NCI-H1930 (cell line): ENCODE measurements around the gene FKBP1A.
"Not testable (repeated sequence)": the region's sequence is repeated elsewhere in the genome, so short reads cannot be mapped to it uniquely, and the experiment has no call there.

Experiments
- DNase-seq, 2 experiments: peaks; one replicate each; lab custom pipeline; 2025; lab: John Stamatoyannopoulos, UW

Gene FKBP1A

GRCh38 chr20:1363522-1363921 is 29.3 kb downstream of the FKBP1A start:
- DNase-seq, result no peak

- DNase-seq, result no peak
Observed at GRCh38 chr20:1362484-1362883, 30.4 kb downstream of the FKBP1A start.

DNA sequence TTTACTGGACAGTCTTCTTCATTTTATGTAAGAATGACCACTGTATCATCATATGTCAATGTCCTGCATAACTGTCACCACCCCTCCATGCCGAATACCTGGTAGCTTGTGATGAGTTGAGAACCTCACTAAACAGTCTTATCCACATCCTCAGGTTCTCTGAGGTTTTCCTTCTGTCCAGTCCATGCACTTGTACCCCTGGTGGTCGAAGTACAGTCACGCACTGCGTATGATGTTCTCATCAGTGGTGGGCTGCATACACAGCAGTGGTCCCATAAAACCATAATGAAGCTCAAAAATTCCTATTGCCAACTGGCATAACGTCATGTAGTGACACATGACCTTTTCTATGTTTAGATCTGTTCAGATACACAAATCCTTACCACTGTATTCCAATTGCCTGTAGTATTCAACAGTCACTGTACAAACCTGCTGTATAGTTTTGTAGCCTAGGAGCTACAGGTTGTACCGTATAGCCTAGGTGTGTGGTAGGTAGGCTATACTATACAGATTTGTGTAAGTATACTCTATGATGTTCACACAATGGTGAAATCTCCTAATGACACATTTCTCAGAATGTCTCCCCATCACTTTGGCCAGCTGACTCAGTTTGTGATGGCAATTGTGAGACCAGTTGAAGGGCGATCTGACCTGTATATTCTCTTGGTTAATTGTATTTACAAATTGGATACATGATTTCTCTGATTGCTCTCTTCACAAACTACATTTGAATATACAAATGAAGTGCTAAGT is 32.6 kb downstream of the FKBP1A start:
- no peak for DNase-seq

DNA sequence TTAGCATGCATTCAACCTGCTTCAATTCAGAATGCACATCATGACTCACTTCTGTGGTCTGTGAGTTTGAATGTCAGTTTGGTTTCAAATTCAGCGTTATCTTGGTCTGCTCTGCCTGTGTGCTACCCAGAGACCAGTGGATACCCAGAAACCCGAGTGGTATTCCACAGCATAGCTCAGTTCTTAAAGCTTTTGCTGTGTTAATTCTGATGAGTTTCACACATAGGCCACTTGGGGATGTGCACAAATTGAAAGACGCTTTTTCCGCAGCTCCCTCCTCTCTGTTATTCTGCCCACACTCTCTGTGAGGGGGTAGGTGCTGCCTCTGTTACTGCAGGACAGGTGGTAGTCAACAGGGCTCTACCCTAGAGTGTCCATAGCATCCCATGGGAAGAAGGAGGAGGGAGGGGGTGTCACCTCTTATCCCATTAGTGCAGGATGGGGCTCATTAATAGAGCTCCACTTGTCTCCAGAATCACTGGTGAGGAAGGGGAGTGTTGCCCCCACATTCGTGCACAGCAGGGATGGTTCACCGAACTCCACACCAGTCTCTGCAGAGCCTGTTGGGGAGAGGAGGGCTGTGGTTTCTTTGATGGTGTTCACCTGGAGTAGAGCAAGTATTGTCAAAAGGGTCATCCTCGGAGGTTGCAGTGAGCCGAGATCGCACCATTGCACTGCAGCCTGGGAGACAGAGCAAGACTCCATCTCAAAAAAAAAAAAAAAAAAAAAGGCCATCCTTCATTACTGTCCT is 34.8 kb downstream of the FKBP1A start:
- no peak for DNase-seq

- DNase-seq, result no peak
Observed at GRCh38 chr20:1353956-1354355, 38.9 kb downstream of the FKBP1A start.

GRCh38 chr20:1346315-1346969 is 46.4 kb downstream of the FKBP1A start:
- DNase-seq, result no peak

- DNase-seq, result no peak
Observed at GRCh38 chr20:1345756-1346093, 47.1 kb downstream of the FKBP1A start.

- no peak for DNase-seq
Observed at GRCh38 chr20:1345030-1345755, 47.7 kb downstream of the FKBP1A start.

GRCh38 chr20:1343446-1344124 is 49.3 kb downstream of the FKBP1A start:
- not testable (repeated sequence) for DNase-seq

- no peak for DNase-seq
Observed at GRCh38 chr20:1341561-1342265, 51.1 kb downstream of the FKBP1A start.

- DNase-seq, result no peak
Observed at GRCh38 chr20:1338801-1339200, 54.1 kb downstream of the FKBP1A start.

GRCh38 chr20:1338096-1338495 is 54.8 kb downstream of the FKBP1A start:
- DNase-seq, result no peak

- DNase-seq, result no peak
Observed at GRCh38 chr20:1337441-1337840, 55.4 kb downstream of the FKBP1A start.

GRCh38 chr20:1336699-1337367 is 56.0 kb downstream of the FKBP1A start:
- no peak for DNase-seq

DNA sequence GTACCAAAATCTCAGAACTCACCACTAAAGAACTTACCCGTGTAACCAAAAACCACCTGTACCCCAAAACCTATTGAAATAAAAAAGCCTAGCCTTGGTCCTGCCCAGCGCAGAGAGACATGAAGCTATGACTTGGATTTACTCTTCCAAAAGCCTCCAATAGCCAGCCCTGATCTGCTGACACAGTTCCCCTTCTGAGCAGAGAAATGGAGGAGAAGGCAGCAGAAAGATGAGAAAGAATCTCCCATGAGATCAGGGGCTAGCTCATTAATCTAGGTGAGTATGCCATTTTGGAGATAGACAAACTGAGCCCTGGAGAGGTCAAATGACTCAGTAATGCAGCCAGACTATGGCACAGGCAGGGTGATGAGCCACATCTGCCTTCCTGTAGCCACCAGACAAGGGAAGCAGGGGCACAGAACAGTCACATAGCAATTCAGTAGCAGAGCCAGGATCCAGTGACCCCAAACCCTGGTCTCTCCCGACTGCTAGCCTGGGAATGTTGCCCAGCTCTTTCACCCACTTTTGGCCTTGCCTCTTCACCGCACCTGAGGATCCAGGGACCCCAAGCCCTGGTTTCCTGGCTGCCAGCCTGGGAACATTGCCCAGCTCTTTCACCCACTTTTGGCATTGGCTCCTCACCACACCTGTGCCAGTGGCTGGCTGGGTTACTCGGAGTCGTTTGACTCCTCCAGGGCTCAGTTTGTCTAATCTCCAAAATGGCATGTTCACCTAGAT is 56.7 kb downstream of the FKBP1A start:
- DNase-seq, result no peak

GRCh38 chr20:1334761-1335160 is 58.1 kb downstream of the FKBP1A start:
- peak in 1 of 2 experiments; percentile 12 for DNase-seq

DNA sequence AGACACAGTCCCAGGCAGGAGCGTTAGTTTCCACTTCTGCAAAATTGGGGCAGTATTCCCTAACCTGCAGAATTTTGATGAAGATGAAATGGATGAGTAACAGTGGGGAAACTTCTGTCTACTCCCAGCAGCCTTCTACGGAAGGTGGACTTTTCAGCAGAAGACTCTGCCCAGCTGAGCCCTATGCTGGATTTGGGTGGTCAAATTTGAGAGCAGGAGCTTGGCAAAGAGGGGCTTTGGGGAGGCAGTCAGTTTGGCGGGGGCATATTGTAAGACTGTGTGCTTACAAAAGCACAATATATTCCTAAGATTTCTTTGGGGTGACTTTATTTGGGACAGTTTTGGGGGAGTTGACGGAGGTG is 58.5 kb downstream of the FKBP1A start:
- no peak for DNase-seq

DNA sequence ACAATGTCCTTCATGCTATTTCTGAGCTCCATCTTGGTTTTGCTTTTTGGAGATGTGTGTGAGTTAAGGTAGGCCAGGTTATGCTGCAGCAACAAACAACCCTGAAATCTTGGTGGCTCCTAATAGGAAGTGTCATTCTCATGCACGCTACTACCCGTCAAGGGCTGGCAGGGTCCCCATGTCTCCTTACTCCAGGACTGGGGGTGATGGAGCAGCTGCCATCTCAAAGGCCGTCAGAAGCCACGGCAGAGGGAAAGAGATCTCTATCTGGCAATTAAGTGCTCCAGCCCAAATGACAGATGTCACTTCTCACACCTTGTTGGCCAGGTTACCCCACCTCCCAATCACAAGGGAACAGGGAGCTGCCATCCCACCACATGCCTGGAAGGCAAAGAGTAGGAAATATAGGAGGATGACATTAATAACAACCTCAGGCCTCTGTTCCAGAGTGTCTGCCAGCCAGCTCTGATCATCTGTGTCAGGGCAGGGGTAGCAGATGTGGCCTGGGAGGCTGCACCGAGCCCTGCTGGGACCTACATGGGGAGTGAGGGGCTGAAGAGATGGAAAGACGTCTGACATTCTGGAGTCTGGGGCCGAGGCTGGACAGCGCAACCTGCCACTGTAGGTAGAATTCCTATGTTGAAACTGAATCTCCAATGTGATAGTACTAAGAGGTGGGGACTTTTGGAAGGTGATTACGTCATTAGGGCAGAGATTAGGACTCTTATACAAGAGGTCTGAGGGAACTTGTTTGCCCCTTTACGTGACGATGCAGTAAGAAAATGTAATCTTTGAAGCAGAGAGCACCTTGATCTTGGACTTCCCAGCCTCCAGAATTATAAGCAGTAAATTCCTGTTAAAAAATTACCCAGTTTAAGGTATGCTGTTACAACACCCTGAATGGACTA is 59.1 kb downstream of the FKBP1A start:
- no peak for DNase-seq

GRCh38 chr20:1332749-1333300 is 60.0 kb downstream of the FKBP1A start:
- no peak for DNase-seq
